DOHH2 (cell line): ENCODE results near the gene CRADD.

Experiments
- H3F3A ChIP-seq: fragments of 200-600 bp; sonication (generic), shearing (Covaris generic); 2 replicates; pipeline ENCODE4 v1.6.0; 2016; ENCODE audit warnings: antibody characterized with exemption, mild to moderate bottlenecking; ENCODE audit not compliant: control insufficient read depth, insufficient read depth
- H3K27ac ChIP-seq: fragments of 200-600 bp; sonication (generic); 2 replicates; pipeline ENCODE4 v1.5.1; 2014; ENCODE audit warnings: low read depth, mild to moderate bottlenecking, low read length, moderate library complexity
- H3K27me3 ChIP-seq: fragments of 200-600 bp; sonication (generic); 2 replicates; pipeline ENCODE4 v1.6.1; 2014; ENCODE audit warnings: mild to moderate bottlenecking, low read length, mixed read lengths; ENCODE audit not compliant: control insufficient read depth
- H3K36me3 ChIP-seq: fragments of 200-600 bp; sonication (generic); 2 replicates; pipeline ENCODE4 v1.6.1; 2014; ENCODE audit warnings: mild to moderate bottlenecking, low read length, moderate library complexity, mixed read lengths; ENCODE audit not compliant: control insufficient read depth
- H3K4me1 ChIP-seq: fragments of 200-600 bp; sonication (generic); 2 replicates; pipeline ENCODE4 v1.6.1; 2014; ENCODE audit warnings: mild to moderate bottlenecking, low read length, mixed read lengths; ENCODE audit not compliant: control insufficient read depth
- H3K4me2 ChIP-seq: fragments of 200-600 bp; sonication (generic); 2 replicates; pipeline ENCODE4 v1.6.0; 2014; ENCODE audit warnings: mild to moderate bottlenecking, low read length, moderate library complexity
- H3K4me3 ChIP-seq: fragments of 200-600 bp; sonication (generic); 2 replicates; pipeline ENCODE4 v1.5.1; 2014; ENCODE audit warnings: mild to moderate bottlenecking, low read length, mixed read lengths
- H3K79me2 ChIP-seq: fragments of 200-600 bp; sonication (generic); 2 replicates; pipeline ENCODE4 v1.6.1; 2014; ENCODE audit warnings: mild to moderate bottlenecking, low read length, mixed read lengths; ENCODE audit not compliant: control insufficient read depth
- H3K9me2 ChIP-seq: fragments of 200-600 bp; sonication (generic); replicated peaks from 2 replicates; pipeline ENCODE4 v1.6.1; 2014; ENCODE audit warnings: mild to moderate bottlenecking, low read length, mixed read lengths; ENCODE audit not compliant: control insufficient read depth
- H3K9me3 ChIP-seq: fragments of 200-600 bp; sonication (generic); 2 replicates; pipeline ENCODE4 v1.6.1; 2014; ENCODE audit warnings: antibody characterized with exemption, low read length, mixed read lengths; ENCODE audit not compliant: control insufficient read depth, insufficient read depth
- H4K20me1 ChIP-seq: fragments of 200-600 bp; sonication (generic); 2 replicates; pipeline ENCODE4 v1.6.0; 2014; ENCODE audit warnings: low read depth, mild to moderate bottlenecking, antibody characterized with exemption, low read length, moderate library complexity; ENCODE audit not compliant: control insufficient read depth, insufficient read depth
- EZH2phosphoT487 ChIP-seq: fragments of 200-600 bp; sonication (generic); IDR thresholded peaks from 2 replicates; pipeline ENCODE4 v1.6.1; 2017; ENCODE audit warnings: borderline replicate concordance, mild to moderate bottlenecking, antibody characterized with exemption, low read length, moderate library complexity, mixed read lengths
- TF ChIP-seq, protein P1 (sequence below): fragments of 200-600 bp; sonication (generic); IDR thresholded peaks from one replicate; pipeline ENCODE4 v1.5.1; 2014; ENCODE audit warnings: antibody characterized with exemption, mild to moderate bottlenecking, low read depth, low read length; ENCODE audit not compliant: poor library complexity, severe bottlenecking

CRADD gene

DNA sequence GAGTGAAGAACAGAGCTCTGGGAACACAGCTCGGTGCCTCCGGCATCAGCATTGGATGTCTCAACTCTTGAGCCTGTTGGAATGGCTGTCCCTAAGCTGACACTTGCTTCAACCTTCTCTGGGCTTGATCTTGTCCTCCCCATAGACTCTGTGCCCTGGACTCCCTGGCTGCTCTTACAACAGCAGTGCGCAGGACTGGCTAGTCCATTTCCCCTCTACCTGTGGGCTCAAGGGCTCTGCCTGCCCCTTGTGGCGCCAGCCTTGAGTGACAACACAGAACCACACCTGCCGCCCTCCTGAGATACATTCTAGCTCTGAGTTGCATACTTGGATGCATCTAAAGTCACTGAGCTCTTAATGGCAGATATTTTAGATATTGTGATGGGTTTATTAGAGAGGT is 6.2 kb downstream of the CRADD start:
- TF ChIP-seq, protein P1, sequence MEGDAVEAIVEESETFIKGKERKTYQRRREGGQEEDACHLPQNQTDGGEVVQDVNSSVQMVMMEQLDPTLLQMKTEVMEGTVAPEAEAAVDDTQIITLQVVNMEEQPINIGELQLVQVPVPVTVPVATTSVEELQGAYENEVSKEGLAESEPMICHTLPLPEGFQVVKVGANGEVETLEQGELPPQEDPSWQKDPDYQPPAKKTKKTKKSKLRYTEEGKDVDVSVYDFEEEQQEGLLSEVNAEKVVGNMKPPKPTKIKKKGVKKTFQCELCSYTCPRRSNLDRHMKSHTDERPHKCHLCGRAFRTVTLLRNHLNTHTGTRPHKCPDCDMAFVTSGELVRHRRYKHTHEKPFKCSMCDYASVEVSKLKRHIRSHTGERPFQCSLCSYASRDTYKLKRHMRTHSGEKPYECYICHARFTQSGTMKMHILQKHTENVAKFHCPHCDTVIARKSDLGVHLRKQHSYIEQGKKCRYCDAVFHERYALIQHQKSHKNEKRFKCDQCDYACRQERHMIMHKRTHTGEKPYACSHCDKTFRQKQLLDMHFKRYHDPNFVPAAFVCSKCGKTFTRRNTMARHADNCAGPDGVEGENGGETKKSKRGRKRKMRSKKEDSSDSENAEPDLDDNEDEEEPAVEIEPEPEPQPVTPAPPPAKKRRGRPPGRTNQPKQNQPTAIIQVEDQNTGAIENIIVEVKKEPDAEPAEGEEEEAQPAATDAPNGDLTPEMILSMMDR = no peak
- TF ChIP-seq EZH2phosphoT487 = no peak
- no peaks in the 10 kb centered on the region for H3K36me3 ChIP-seq
- no peak overlapping the region for H3K27ac ChIP-seq
- no peak overlapping the region for H3K4me2 ChIP-seq
- H3K9me3 ChIP-seq = no peaks in the 10 kb centered on the region
- no peaks in the 10 kb centered on the region for H4K20me1 ChIP-seq
- H3K79me2 ChIP-seq = peaks cover 11% of the 10 kb centered on the region
- H3K27me3 ChIP-seq = no peaks in the 10 kb centered on the region
- H3K9me2 ChIP-seq = no peaks in the 10 kb centered on the region
- H3K4me3 ChIP-seq = no peak overlapping the region
- H3F3A ChIP-seq = no peaks in the 10 kb centered on the region
- peaks cover 26% of the 10 kb centered on the region for H3K4me1 ChIP-seq

DNA sequence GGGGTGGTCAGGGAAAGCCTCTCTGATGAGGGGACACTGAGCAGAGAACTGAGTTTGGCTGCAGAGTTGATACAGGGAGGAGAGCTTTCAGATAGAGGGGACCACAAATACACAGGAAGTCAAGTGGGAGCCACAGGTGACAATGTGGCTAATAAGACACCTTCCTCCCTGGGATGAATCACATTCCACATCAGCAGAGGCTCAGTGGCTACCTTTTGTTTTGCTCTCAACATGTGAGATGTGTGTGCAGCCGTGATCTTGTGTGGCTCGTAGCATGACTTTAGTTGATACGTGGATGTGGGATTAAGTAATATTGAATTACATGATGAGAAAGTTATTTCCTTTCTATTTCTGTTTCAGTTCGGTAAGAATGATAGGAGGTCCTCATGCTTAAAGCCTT is 7.5 kb downstream of the CRADD start:
- no peak overlapping the region for H3K4me3 ChIP-seq
- H3K36me3 ChIP-seq = no peaks in the 10 kb centered on the region
- no peaks in the 10 kb centered on the region for H3K9me3 ChIP-seq
- peaks cover 16% of the 10 kb centered on the region for H3K4me1 ChIP-seq
- no peaks in the 10 kb centered on the region for H3K9me2 ChIP-seq
- peaks cover 5% of the 10 kb centered on the region for H3K79me2 ChIP-seq
- no peak overlapping the region for H3K4me2 ChIP-seq
- H3K27ac ChIP-seq = no peak overlapping the region
- TF ChIP-seq EZH2phosphoT487 = no peak
- TF ChIP-seq, protein P1 = no peak
- H3K27me3 ChIP-seq = no peaks in the 10 kb centered on the region
- no peaks in the 10 kb centered on the region for H3F3A ChIP-seq
- H4K20me1 ChIP-seq = no peaks in the 10 kb centered on the region

DNA sequence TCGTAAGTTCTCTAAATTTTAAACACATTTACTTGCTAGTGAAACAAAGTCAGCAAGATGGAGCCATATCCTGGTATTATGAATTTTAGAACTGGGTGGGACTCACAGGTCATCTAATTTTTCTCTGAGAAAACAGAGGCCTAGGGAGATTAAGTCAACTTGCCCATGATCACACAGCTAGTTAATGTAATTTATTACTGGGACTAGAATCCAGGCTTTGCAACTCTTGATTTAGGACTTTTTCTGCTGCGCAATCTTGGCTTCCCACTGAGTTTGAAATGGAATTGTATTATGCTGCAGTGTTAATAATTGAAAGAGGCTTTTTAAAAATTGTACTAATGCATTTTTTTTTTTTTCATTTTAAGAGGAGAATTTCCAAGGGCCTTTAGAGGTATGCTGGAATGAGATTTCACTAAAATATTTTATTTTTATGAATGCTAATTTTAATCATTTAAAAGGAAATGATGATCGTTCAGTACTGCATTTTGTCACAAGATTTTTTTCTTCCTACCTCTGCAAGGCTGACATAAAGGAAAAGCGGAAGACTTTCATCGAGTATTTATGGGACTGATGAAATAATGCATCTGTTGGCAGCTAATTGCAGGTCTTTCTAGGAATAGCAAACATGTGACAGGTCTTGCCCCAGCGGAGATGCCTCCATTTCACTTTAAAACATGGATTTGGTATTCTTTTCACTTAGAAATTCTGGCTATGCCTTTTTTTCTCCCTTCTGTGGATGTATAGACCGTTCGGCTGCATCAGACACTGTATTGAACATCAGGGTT is 9.6 kb downstream of the CRADD start:
- H3K4me1 ChIP-seq = peaks cover 9% of the 10 kb centered on the region

More for the DNA sequence above, 9.6 kb downstream of the CRADD start:
- Histone ChIP-seq H3K36me3 (no peaks in the 10 kb centered on the region), H3K4me3 (no peak overlapping the region), H4K20me1 (no peaks in the 10 kb centered on the region), H3F3A (no peaks in the 10 kb centered on the region), H3K9me3 (no peaks in the 10 kb centered on the region), H3K79me2 (peaks cover 5% of the 10 kb centered on the region), H3K4me2 (no peak overlapping the region), H3K27me3 (no peaks in the 10 kb centered on the region), H3K9me2 (no peaks in the 10 kb centered on the region), H3K27ac (no peak overlapping the region)
- TF ChIP-seq EZH2phosphoT487 = no peak
- TF ChIP-seq, protein P1 = no peak
